H1 (cell line): Measurements from ENCODE around the gene ESPNL. TPM values are rescaled to one million over a fixed set of nuclear protein-coding genes. Genes with fewer than 3 reads are reported as not detected.
A peak's percentile ranks its signal among the peaks of the same experiment; 100 is the strongest.

Experiments
- BCL11A ChIP-seq, 2 experiments: IDR thresholded peaks; one replicate each; pipeline ENCODE4 v1.6.1; 2011; ENCODE audit warnings: low read depth in 2 of 2, low read length in 2 of 2, mild to moderate bottlenecking in 2 of 2
- CEBPB ChIP-seq: IDR thresholded peaks from 2 replicates; pipeline ENCODE4 v1.6.1; 2012; ENCODE audit warnings: low read depth, low read length
- CTBP2 ChIP-seq: IDR thresholded peaks from 2 replicates; pipeline ENCODE4 v1.7.0; 2011; ENCODE audit warnings: borderline replicate concordance, mild to moderate bottlenecking, moderate library complexity, mixed read lengths, low read length; ENCODE audit not compliant: insufficient read depth, insufficient read length
- polyA plus RNA-seq, 7 experiments: library from polyadenylated mRNA; depleted of rRNA in 3 of 7; stranded (reverse) in 5 of 7; unstranded in 2 of 7; fragments of >200 nt in 5 of 7; fragments of 200-250 nt in 2 of 7; gene quantifications; 1 replicate in 5 of 7; 2 replicates in 1 of 7; 4 replicates in 1 of 7; pipeline versions ENCODE4 v1.2.1 to v1.2.3, GENCODE V29; 2011 to 2013; ENCODE audit warnings: missing spikeins in 2 of 7, mixed read lengths in 2 of 7
- total RNA-seq: library from RNA; stranded (reverse); fragmentation: NEBNext Ultra II Directional; extraction: Animal tissue kit (Norgen Biotek cat#: 25700); gene quantifications from 2 replicates; pipeline ENCODE4 v1.2.1, GENCODE V29; 2021
- TF ChIP-seq, protein P1 (sequence below): IDR thresholded peaks from 2 replicates; pipeline ENCODE4 v1.6.1; 2012; ENCODE audit warnings: inconsistent platforms
- TF ChIP-seq, protein P2 (sequence below), 3 experiments: IDR thresholded peaks; 1 replicate in 2 of 3; 2 replicates in 1 of 3; pipeline versions ENCODE4 v1.5.1 to v1.6.1; 2011; ENCODE audit warnings: low read length in 3 of 3, mild to moderate bottlenecking in 3 of 3, inconsistent platforms in 2 of 3, low read depth in 1 of 3, moderate library complexity in 1 of 3; ENCODE audit not compliant: insufficient read depth in 1 of 3; ENCODE audit errors: control extremely low read depth in 1 of 3

ESPNL gene
- total and polyA plus RNA-seq, 2 of the 8 experiments (the other 6 are each of a cell fraction or from before 2014, with no cell fraction given): 0.68 to 1.3 TPM

DNA sequence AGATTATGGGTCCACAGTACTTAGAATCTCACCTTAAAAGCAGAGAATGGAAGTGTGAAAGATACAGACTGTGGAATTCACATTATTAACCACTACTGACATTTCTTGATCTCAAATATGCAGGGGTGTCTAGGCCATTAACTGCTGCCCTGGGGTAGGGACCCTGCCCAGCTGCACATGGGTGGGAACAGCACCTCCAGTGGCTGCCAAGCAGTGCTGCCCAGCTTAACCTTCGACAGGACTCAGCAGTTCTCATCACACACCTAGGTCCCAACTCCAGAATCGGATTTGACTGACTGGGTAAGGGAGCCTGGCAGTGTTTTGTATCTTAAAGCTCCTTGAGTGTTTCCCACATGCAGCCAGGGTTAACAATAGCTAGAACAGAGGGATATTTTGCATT lies 73.6 kb downstream of the ESPNL start (continued):
- TF ChIP-seq, protein P1, sequence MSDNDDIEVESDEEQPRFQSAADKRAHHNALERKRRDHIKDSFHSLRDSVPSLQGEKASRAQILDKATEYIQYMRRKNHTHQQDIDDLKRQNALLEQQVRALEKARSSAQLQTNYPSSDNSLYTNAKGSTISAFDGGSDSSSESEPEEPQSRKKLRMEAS: 0 out of 2 replicates have a peak, but pooled peaks have one; percentile 31
- TF ChIP-seq BCL11A (IDR thresholded peaks at IDR 0.05; ENCODE audit: low read depth in 2 of 2, low read length in 2 of 2) (no peak), CTBP2 (no peak), CEBPB (no peak)
- TF ChIP-seq, protein P2, sequence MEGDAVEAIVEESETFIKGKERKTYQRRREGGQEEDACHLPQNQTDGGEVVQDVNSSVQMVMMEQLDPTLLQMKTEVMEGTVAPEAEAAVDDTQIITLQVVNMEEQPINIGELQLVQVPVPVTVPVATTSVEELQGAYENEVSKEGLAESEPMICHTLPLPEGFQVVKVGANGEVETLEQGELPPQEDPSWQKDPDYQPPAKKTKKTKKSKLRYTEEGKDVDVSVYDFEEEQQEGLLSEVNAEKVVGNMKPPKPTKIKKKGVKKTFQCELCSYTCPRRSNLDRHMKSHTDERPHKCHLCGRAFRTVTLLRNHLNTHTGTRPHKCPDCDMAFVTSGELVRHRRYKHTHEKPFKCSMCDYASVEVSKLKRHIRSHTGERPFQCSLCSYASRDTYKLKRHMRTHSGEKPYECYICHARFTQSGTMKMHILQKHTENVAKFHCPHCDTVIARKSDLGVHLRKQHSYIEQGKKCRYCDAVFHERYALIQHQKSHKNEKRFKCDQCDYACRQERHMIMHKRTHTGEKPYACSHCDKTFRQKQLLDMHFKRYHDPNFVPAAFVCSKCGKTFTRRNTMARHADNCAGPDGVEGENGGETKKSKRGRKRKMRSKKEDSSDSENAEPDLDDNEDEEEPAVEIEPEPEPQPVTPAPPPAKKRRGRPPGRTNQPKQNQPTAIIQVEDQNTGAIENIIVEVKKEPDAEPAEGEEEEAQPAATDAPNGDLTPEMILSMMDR (IDR thresholded peaks at IDR 0.05; ENCODE audit: control extremely low read depth in 1 of 3, insufficient read depth in 1 of 3, low read depth in 1 of 3, low read length in 3 of 3): peak; percentile 42 to 68 (median 63)
- TF ChIP-seq, all 59 proteins: peak for 3
